CMK (cell line): ENCODE data around the gene TMEM238L.

Experiments
- DNase-seq: peaks from one replicate; pipeline ENCODE4 v3.0.0-alpha.2; 2010; ENCODE audit warnings: low read depth

The TMEM238L gene

GRCh38 chr17:10804546-10804945, 647 bp upstream of the TMEM238L start:
- no peak for DNase-seq

- no peak for DNase-seq
Observed at GRCh38 chr17:10803350-10803749, 549 bp downstream of the TMEM238L start.

GRCh38 chr17:10802496-10803284, 1.2 kb downstream of the TMEM238L start:
- DNase-seq = no peak

- DNase-seq = no peak
Observed at GRCh38 chr17:10799407-10799806, 4.5 kb downstream of the TMEM238L start.

- DNase-seq = no peak
Observed at GRCh38 chr17:10798910-10799309, 5.0 kb downstream of the TMEM238L start.

GRCh38 chr17:10798332-10798749, 5.6 kb downstream of the TMEM238L start:
- DNase-seq = no peak

GRCh38 chr17:10797476-10798328, 6.2 kb downstream of the TMEM238L start:
- DNase-seq = no peak

GRCh38 chr17:10793816-10794215, 10.1 kb downstream of the TMEM238L start:
- no peak for DNase-seq

- DNase-seq = no peak
Observed at GRCh38 chr17:10793256-10793655, 10.6 kb downstream of the TMEM238L start.

- peak; percentile 15 for DNase-seq
Observed at GRCh38 chr17:10792151-10792550, 11.7 kb downstream of the TMEM238L start.

- DNase-seq = no peak
Observed at GRCh38 chr17:10790491-10791401, 13.2 kb downstream of the TMEM238L start.

- DNase-seq = no peak
Observed at GRCh38 chr17:10789694-10790271, 14.1 kb downstream of the TMEM238L start.

- no peak for DNase-seq
Observed at GRCh38 chr17:10787306-10788045, 16.4 kb downstream of the TMEM238L start.

- DNase-seq = no peak
Observed at GRCh38 chr17:10785295-10785694, 18.6 kb downstream of the TMEM238L start.

GRCh38 chr17:10779609-10780008, 24.3 kb downstream of the TMEM238L start:
- no peak for DNase-seq

GRCh38 chr17:10777890-10778289, 26.0 kb downstream of the TMEM238L start:
- DNase-seq = no peak

- no peak for DNase-seq
Observed at GRCh38 chr17:10777131-10777807, 26.6 kb downstream of the TMEM238L start.

GRCh38 chr17:10776381-10776780, 27.5 kb downstream of the TMEM238L start:
- no peak for DNase-seq

- DNase-seq = no peak
Observed at GRCh38 chr17:10775740-10776356, 28.1 kb downstream of the TMEM238L start.

GRCh38 chr17:10775058-10775457, 28.8 kb downstream of the TMEM238L start:
- no peak for DNase-seq
